Ovary (tissue), 9 donors: ENCODE results near the gene PTPN3. TPM values are rescaled to one million over a fixed set of nuclear protein-coding genes. Genes with fewer than 3 reads are reported as not detected.

Experiments used
- DNase-seq, 5 donors: peaks; one replicate each; pipeline ENCODE4 v3.0.0-alpha.2; 2019 to 2020
- H3K27ac ChIP-seq, 2 donors: fragments of 200-600 bp; one replicate each; pipeline versions ENCODE4 v1.5.1 to v1.8.0; 2019 to 2022
- H3K27me3 ChIP-seq: fragments of 200-600 bp; one replicate; pipeline ENCODE4 v1.8.0; 2022
- H3K36me3 ChIP-seq: fragments of 200-600 bp; sonication (generic); one replicate; pipeline ENCODE4 v1.5.1; 2019
- H3K4me1 ChIP-seq: one replicate; pipeline ENCODE4 v1.8.1; 2013; ENCODE audit warnings: mild to moderate bottlenecking, moderate library complexity; ENCODE audit not compliant: insufficient read depth
- H3K4me3 ChIP-seq: fragments of 200-600 bp; sonication (generic); one replicate; pipeline ENCODE4 v1.5.1; 2017
- H3K9me3 ChIP-seq, 2 donors: fragments of 200-600 bp in 1 of 2; sonication (generic) in 1 of 2; one replicate each; pipeline versions ENCODE4 v1.5.1 to v1.8.1; 2013 to 2019; ENCODE audit warnings: mild to moderate bottlenecking in 1 of 2, moderate library complexity in 1 of 2
- CTCF ChIP-seq, 3 donors: fragments of 450-650 bp in 2 of 3; fragments of 200-600 bp in 1 of 3; IDR thresholded peaks; one replicate each; pipeline versions ENCODE4 v1.5.1 to v1.8.0; 2016 to 2022; ENCODE audit warnings: antibody characterized with exemption in 3 of 3, mild to moderate bottlenecking in 1 of 3
- EP300 ChIP-seq: sonication (generic); formaldehyde crosslinking; IDR thresholded peaks from one replicate; pipeline ENCODE4 v1.6.1; 2017; ENCODE audit warnings: antibody characterized with exemption
- POLR2A ChIP-seq: fragments of 450-650 bp; IDR thresholded peaks from one replicate; pipeline ENCODE4 v1.6.1; 2017; ENCODE audit warnings: antibody characterized with exemption, mild to moderate bottlenecking, moderate library complexity
- WGBS, 3 donors: extraction: QIAGEN DNeasy Blood & Tissue Kit in 1 of 3; methylation state at CpG; one replicate each; pipeline versions ENCODE4 v1.1.5 to v1.1.7; 2013 to 2017; 5-methylcytosine and 5-hydroxymethylcytosine counted together
- intact Hi-C, 4 donors: fragments of 100-400 bp; cut with DNase I; formaldehyde crosslinking; loops; one replicate each; pipeline versions ENCODE4 v1.11.0 to v1.15.1; 2022 to 2023
- polyA plus RNA-seq, 2 donors: library from polyadenylated mRNA; stranded (reverse); fragments of 200-250 nt in 1 of 2; fragments of 350-450 nt in 1 of 2; fragmentation: Illumina TruSeq in 1 of 2; extraction: RNeasy Lipid Tissue Mini Kit (QIAGEN cat#74804) in 1 of 2; gene quantifications; one replicate each; pipeline ENCODE4 v1.2.3, GENCODE V29; 2013 to 2014
- total RNA-seq, 7 donors: library from RNA; depleted of rRNA in 2 of 7; stranded (reverse); fragments of >200 nt in 2 of 7; fragmentation: NEBNext Ultra II Directional in 3 of 7; extraction: Animal tissue kit (Norgen Biotek cat#: 25700) in 3 of 7; gene quantifications; one replicate each; pipeline versions ENCODE4 v1.1.0 to v1.2.4, GENCODE V29; 2016 to 2023
- donor health status: DM: no; HTN: no; CAD: no; lungs with moderate emphysema.
- donor health status: DM: no; HTN: no; CAD: no.
- donor health status: Bipolar disorder and iron deficiency.
- donor health status: DM: yes; HTN: yes; CAD: no.
- donor health status: DM: no; HTN: no; CAD: no.
- donor health status: DM: yes; HTN: yes; CAD: no.

PTPN3 gene
- total and polyA plus RNA-seq, 9 donors = 0.20 to 17.8 (median 1.6) TPM

DNA sequence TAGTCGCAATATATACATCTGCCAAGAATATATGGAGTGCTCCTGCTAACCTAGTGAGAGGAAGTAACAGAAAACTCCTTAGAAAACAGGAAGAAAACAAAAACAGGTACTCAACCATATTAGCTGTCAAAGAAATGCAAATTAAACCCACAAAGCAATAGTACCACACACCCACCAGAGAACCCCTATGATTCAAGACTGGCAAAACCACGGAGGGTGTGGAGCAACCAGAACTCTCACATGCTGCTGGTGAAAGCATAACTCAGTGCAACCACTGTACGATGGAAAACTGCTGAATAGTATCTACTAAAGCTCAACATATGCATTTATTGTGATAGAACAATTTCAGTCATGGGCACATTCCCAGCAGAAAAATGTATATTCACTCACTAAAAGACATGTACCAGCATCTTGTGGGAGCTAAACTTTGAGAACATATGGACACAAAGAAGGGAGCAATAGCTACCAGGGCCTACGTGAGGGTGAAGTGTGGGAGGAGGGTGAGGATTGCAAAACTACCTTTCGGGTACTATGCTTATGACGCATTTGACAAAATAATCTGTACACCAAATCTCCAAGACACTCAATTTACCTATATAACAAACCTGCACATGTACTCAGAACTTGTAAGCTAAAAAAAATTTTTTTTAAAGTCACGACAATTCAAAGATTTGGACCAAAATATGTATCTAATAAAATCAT, 34.0 kb downstream of the PTPN3 start:
- 86 to 94% (median 93%) methylated on average over 7 of the region's 7 CpGs for WGBS, 3 donors
- Histone ChIP-seq H3K4me1 (no peaks in the 10 kb centered on the region), H3K4me3 (no peak overlapping the region), H3K36me3 (no peaks in the 10 kb centered on the region), H3K27ac (no peak overlapping the region), H3K9me3 (no peaks in the 10 kb centered on the region), H3K27me3 (no peaks in the 10 kb centered on the region)
- intact Hi-C loops = no loop called here
- DNase-seq = no peak
- no peak for TF ChIP-seq POLR2A
- no peak for TF ChIP-seq CTCF (IDR thresholded peaks at IDR 0.05)
- TF ChIP-seq EP300 = no peak

DNA sequence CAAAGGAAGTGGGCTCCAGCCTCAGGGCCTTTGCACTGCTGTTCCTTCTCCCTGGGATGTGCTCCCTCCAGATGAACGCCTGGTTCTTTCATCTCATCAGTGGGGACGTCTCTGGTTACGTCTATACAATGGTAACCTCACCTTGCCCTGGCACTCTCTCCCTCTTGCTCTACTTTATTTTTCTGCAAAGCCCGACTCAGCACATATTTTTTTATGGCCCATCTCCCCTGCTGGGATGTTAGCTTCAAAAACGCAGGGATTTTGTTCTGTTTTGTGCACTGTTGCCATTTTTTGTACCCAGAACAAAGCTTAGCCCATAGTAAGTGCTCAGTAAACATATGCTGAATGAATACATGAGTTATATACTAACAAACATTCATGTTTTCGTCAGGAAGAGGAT, 37.5 kb downstream of the PTPN3 start:
- WGBS, 3 donors = 85 to 91% (median 91%) methylated on average over 6 of the region's 6 CpGs
- intact Hi-C loops = no loop called here
- Histone ChIP-seq H3K36me3 (no peaks in the 10 kb centered on the region), H3K27me3 (no peaks in the 10 kb centered on the region), H3K4me3 (no peak overlapping the region), H3K9me3 (no peaks in the 10 kb centered on the region), H3K27ac (no peak overlapping the region), H3K4me1 (no peaks in the 10 kb centered on the region)
- TF ChIP-seq EP300 (no peak), CTCF (IDR thresholded peaks at IDR 0.05) (no peak), POLR2A (no peak)
- DNase-seq = no peak

DNA sequence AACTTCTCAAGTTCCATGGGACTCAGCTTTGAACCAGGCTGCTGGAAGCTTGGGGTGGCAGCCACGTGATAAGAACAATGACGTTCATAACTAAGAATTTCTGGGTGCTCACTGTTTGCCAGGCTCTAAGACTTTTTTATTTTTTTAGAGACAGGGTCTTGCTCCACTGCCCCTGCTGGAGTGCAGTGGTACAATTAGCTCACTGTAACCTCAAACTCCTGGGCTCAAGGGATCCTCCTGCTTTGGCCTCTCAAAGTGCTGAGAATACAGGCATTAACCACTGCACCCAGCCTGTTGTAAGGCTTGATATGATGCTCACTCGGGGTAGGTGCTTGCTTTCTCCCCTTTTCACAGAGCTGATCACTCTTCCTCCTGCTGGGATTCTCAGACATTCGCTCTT, 38.7 kb downstream of the PTPN3 start:
- Histone ChIP-seq H3K4me1 (no peaks in the 10 kb centered on the region), H3K27me3 (no peaks in the 10 kb centered on the region), H3K4me3 (no peak overlapping the region), H3K36me3 (no peaks in the 10 kb centered on the region), H3K9me3 (no peaks in the 10 kb centered on the region), H3K27ac (no peak overlapping the region)
- DNase-seq = no peak
- WGBS, 3 donors = 83 to 89% (median 87%) methylated on average over 4 of the region's 4 CpGs
- TF ChIP-seq EP300 (no peak), CTCF (IDR thresholded peaks at IDR 0.05) (no peak), POLR2A (no peak)
- intact Hi-C loops = no loop called here

DNA sequence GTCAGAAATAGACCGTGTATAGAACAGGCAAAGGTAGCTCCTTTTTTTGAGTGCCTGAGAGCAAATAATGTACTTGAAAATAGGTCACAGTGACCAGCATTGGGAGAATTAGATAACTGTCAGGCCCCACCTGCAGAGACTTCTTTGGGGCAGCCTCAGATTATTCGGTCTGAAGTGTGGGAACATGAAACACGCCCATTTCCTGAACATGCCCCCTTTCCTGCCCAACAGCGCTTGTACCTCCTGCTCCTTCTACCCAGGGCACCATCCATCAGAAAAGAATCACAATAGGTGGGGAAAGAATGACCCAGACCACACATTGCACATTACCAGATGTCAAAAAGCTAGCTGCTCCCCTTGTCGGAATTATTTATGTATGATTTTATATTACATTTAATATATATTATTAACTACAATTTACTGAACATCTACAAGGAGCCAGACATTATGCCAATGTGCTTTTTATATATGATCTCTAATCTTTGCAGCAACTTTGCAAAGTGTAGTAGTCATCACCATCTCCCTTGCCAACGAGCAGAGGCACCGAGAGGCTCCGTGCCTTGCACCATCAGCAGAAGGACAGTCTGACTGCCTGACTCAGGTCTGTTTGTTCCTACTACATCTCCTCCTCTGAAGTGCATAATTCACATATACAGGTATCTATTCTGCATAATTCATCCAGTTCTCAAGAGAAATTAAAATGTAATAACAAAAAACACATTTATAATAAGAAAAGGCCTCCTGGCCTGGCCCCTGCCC, 39.5 kb downstream of the PTPN3 start:
- Histone ChIP-seq H3K4me3 (no peak overlapping the region), H3K36me3 (no peaks in the 10 kb centered on the region), H3K27me3 (no peaks in the 10 kb centered on the region), H3K9me3 (no peaks in the 10 kb centered on the region), H3K4me1 (no peaks in the 10 kb centered on the region), H3K27ac (no peak overlapping the region)
- WGBS, 3 donors = 74 to 79% (median 75%) methylated on average over 8 of the region's 8 CpGs
- intact Hi-C loops = no loop called here
- TF ChIP-seq CTCF (IDR thresholded peaks at IDR 0.05) (no peak), POLR2A (no peak), EP300 (no peak)
- no peak for DNase-seq
